Measurements from ENCODE around the gene UBL5.

Gene UBL5

GRCh38 chr19:9796113-9796773 is 31.5 kb upstream of the UBL5 start:
- peak overlapping the region; percentile 14 for H3K4me3 ChIP-seq (ENCODE audit: low read depth, low read length)
- peak; percentile 99 for DNase-seq (ENCODE audit: low read depth)
- TF ChIP-seq, protein P1, sequence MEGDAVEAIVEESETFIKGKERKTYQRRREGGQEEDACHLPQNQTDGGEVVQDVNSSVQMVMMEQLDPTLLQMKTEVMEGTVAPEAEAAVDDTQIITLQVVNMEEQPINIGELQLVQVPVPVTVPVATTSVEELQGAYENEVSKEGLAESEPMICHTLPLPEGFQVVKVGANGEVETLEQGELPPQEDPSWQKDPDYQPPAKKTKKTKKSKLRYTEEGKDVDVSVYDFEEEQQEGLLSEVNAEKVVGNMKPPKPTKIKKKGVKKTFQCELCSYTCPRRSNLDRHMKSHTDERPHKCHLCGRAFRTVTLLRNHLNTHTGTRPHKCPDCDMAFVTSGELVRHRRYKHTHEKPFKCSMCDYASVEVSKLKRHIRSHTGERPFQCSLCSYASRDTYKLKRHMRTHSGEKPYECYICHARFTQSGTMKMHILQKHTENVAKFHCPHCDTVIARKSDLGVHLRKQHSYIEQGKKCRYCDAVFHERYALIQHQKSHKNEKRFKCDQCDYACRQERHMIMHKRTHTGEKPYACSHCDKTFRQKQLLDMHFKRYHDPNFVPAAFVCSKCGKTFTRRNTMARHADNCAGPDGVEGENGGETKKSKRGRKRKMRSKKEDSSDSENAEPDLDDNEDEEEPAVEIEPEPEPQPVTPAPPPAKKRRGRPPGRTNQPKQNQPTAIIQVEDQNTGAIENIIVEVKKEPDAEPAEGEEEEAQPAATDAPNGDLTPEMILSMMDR (IDR thresholded peaks at IDR 0.05; ENCODE audit: low read depth, low read length) = peak; percentile 99
- TF ChIP-seq, protein P2, sequence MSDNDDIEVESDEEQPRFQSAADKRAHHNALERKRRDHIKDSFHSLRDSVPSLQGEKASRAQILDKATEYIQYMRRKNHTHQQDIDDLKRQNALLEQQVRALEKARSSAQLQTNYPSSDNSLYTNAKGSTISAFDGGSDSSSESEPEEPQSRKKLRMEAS (IDR thresholded peaks at IDR 0.05; ENCODE audit: low read depth, low read length) = peak; percentile 35; the same call in 1 of the 2 replicates
- TF ChIP-seq POLR2A (IDR thresholded peaks at IDR 0.05; ENCODE audit: extremely low read depth, insufficient read length) (no peak), MYC (IDR thresholded peaks at IDR 0.05; ENCODE audit: low read depth, low read length) (peak; percentile 35; the same call in 1 of the 2 replicates)

DNA sequence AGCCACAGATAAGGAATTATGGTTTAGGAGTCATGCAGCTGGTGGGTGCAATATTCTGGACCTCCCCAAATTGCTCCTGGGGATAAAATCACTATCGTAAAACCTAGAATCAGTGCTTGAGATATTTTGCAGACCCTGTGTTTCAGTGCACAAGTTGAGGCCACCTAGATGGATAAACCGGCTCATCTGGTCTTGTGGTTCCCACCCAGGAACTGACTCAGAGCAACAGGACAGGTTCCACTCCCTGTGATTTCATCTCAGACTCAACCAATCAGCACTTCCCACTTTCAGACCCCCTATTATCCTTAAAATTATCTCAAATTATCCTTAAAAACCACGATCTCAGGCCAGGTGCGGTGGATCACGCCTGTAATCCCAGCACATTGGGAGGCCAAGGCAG is 29.8 kb upstream of the UBL5 start:
- H3K4me3 ChIP-seq (ENCODE audit: low read depth, low read length) = no peak overlapping the region
- no peak for TF ChIP-seq MYC (IDR thresholded peaks at IDR 0.05; ENCODE audit: low read depth, low read length)

GRCh38 chr19:9799162-9799561 is 28.6 kb upstream of the UBL5 start:
- TF ChIP-seq, protein P2 (IDR thresholded peaks at IDR 0.05; ENCODE audit: low read depth, low read length) = no peak
- 0 out of 2 replicates have a peak, but pooled peaks have one; percentile 15 for TF ChIP-seq MYC (IDR thresholded peaks at IDR 0.05; ENCODE audit: low read depth, low read length)
- peak; percentile 56 for DNase-seq (ENCODE audit: low read depth)
- H3K4me3 ChIP-seq (ENCODE audit: low read depth, low read length) = no peak overlapping the region

More for the DNA sequence above, 29.8 kb upstream of the UBL5 start:
- peak; percentile 52 for DNase-seq (ENCODE audit: low read depth)

- no peak overlapping the region for H3K4me3 ChIP-seq (ENCODE audit: low read depth, low read length)
- peak; percentile 37 for DNase-seq (ENCODE audit: low read depth)
- TF ChIP-seq POLR2A (IDR thresholded peaks at IDR 0.05; ENCODE audit: extremely low read depth, insufficient read length) (no peak), MYC (IDR thresholded peaks at IDR 0.05; ENCODE audit: low read depth, low read length) (no peak)
- TF ChIP-seq, protein P2 (IDR thresholded peaks at IDR 0.05; ENCODE audit: low read depth, low read length) = no peak
- TF ChIP-seq, protein P1 (IDR thresholded peaks at IDR 0.05; ENCODE audit: low read depth, low read length) = no peak
Measured at GRCh38 chr19:9801976-9802375, 25.7 kb upstream of the UBL5 start.

- no peak for DNase-seq (ENCODE audit: low read depth)
- H3K4me3 ChIP-seq (ENCODE audit: low read depth, low read length) = no peak overlapping the region
- TF ChIP-seq, protein P2 (IDR thresholded peaks at IDR 0.05; ENCODE audit: low read depth, low read length) = no peak
Measured at GRCh38 chr19:9806803-9807202, 20.9 kb upstream of the UBL5 start.

DNA sequence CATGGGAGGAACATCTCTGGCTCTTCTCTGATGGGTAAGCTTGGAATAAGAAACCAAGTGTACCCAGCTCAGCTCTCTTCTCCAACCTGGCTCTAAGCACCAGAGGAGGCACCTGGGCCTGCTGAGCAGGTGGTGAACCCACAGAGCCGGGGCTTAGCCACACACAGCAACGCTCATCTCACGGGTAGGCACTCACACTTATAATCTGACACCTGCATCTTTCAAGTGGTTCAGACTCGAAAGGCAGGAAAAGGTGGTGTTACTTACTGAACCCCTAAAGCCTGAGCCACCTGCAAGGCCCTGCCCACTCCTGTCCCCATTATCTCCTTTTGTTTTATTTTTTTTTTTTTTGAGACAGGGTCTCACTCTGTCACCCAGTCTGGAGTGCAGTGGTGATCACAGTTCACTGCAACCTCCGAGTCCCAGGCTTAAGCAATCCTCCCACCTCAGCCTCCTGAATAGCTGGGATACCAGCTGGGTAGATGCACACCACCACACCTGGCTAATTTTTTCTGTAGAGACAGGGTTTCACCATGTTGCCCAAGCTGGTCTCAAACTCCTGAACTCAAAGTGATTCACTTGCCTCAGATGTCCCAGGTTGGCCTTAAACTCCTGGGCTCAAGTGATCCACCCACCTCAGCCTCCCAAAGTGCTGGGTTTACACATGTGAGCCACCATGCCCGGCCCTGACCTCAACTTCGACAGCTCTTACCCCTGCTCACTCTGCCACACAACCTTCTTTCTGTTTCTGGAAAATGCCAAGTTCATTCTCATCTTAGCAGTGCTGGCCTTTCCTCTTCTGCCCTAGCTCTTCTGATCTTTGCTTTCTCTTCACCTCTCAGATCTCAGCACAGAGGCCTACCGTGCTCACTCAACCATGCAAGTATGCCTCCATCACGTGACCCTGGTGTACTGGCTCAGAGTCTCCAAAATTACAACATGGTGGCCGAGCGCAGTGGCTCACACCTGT is 18.6 kb upstream of the UBL5 start:
- DNase-seq (ENCODE audit: low read depth) = no peak

DNA sequence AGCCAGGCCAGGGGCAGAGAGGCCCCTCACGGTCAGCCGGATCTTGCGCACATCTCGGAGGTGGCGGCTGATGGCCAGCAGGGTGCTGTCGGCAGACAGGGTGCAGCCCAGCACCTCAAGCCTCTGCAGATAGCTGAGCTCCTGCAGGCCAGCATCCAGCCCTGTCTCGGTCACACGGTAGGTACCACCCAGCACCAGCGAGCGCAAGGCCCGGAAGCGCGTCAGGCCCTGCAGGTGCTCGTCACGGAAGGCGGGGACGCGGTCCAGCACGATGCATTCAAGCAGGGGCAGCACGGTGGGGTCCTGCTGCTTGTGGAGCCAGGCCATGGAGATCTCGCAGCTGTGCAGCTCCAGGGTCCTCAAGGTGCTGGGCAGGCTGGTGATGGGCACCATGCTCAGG is 16.6 kb upstream of the UBL5 start:
- H3K4me3 ChIP-seq (ENCODE audit: low read depth, low read length) = no peak overlapping the region
- no peak for DNase-seq (ENCODE audit: low read depth)
- TF ChIP-seq POLR2A (IDR thresholded peaks at IDR 0.05; ENCODE audit: extremely low read depth, insufficient read length) (no peak), MYC (IDR thresholded peaks at IDR 0.05; ENCODE audit: low read depth, low read length) (no peak)
- TF ChIP-seq, protein P2 (IDR thresholded peaks at IDR 0.05; ENCODE audit: low read depth, low read length) = no peak
- TF ChIP-seq, protein P1 (IDR thresholded peaks at IDR 0.05; ENCODE audit: low read depth, low read length) = no peak

More for the DNA sequence above, 18.6 kb upstream of the UBL5 start:
- no peak overlapping the region for H3K4me3 ChIP-seq (ENCODE audit: low read depth, low read length)
- no peak for TF ChIP-seq POLR2A (IDR thresholded peaks at IDR 0.05; ENCODE audit: extremely low read depth, insufficient read length)
